Left ventricle myocardium inferior (tissue), 1 donor: ENCODE results near the gene MYO16. TPM values are rescaled to one million over a fixed set of nuclear protein-coding genes. Genes with fewer than 3 reads are reported as not detected.

Source experiments
- DNase-seq: peaks from one replicate; pipeline ENCODE4 v3.0.0-alpha.2; 2020
- H3K27ac ChIP-seq: fragments of 200-600 bp; replicated peaks from 2 replicates; pipeline ENCODE4 v1.8.0; 2021
- H3K27me3 ChIP-seq: fragments of 200-600 bp; 2 replicates; pipeline ENCODE4 v1.8.0; 2021; ENCODE audit warnings: low read depth
- H3K36me3 ChIP-seq: fragments of 200-600 bp; 2 replicates; pipeline ENCODE4 v1.8.0; 2021
- H3K4me1 ChIP-seq: fragments of 200-600 bp; 2 replicates; pipeline ENCODE4 v1.8.0; 2021
- H3K4me3 ChIP-seq: fragments of 200-600 bp; 2 replicates; pipeline ENCODE4 v1.8.0; 2021; ENCODE audit warnings: mild to moderate bottlenecking, moderate library complexity
- H3K9me3 ChIP-seq: fragments of 200-600 bp; replicated peaks from 2 replicates; pipeline ENCODE4 v1.8.0; 2021
- CTCF ChIP-seq: fragments of 200-600 bp; IDR thresholded peaks from 2 replicates; pipeline ENCODE4 v1.8.0; 2021; ENCODE audit warnings: antibody characterized with exemption, mild to moderate bottlenecking, borderline replicate concordance
- intact Hi-C: fragments of 100-400 bp; cut with micrococcal nuclease; formaldehyde crosslinking; loops from one replicate; pipeline ENCODE4 v1.11.0; 2022
- total RNA-seq: library from RNA; stranded (reverse); fragmentation: NEBNext Ultra II Directional; extraction: Animal tissue kit (Norgen Biotek cat#: 25700); gene quantifications from one replicate; pipeline ENCODE4 v1.2.1, GENCODE V29; 2021
- donor health status: DM: no; HTN: yes; CAD: no; lungs with severe emphysema.

The MYO16 gene
- total RNA-seq, 1 donor from 2014 or later, result 1.7 TPM

- TF ChIP-seq CTCF, result no peak
- intact Hi-C loops, result no loop called here
Measured at GRCh38 chr13:109113427-109113826, 484.0 kb downstream of the MYO16 start.

DNA sequence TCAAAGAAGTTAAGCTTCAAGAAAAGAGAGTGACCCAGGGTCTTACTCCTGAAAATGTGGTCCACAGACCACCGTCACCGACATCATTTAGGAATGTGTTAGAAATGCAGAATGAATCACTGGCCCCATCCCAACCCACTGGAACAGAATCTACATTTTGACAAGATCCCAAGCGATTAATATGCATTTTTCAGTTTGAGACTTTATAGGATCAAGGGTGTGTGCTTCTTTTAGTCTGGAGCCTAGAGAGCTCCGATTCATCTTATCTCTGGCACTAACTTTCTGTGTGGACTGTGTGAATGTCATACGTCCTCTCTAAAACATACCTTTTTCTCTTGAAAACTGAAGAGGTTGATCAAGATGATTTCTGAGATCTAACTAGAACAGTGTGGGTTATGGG lies 484.8 kb downstream of the MYO16 start:
- Histone ChIP-seq H3K27me3 (peaks cover 3% of the 10 kb centered on the region), H3K36me3 (no peaks in the 10 kb centered on the region), H3K27ac (no peak overlapping the region), H3K4me1 (no peaks in the 10 kb centered on the region), H3K9me3 (no peaks in the 10 kb centered on the region), H3K4me3 (no peak overlapping the region)
- DNase-seq, result no peak
- TF ChIP-seq CTCF, result no peak
- intact Hi-C loops, result no loop called here

More at GRCh38 chr13:109113427-109113826, 484.0 kb downstream of the MYO16 start:
- H3K27ac ChIP-seq, result no peak overlapping the region
- H3K36me3 ChIP-seq, result no peaks in the 10 kb centered on the region
- H3K9me3 ChIP-seq, result no peaks in the 10 kb centered on the region
- DNase-seq, result no peak
- no peak overlapping the region for H3K4me3 ChIP-seq
- no peaks in the 10 kb centered on the region for H3K4me1 ChIP-seq
- H3K27me3 ChIP-seq, result peaks cover 8% of the 10 kb centered on the region

- Histone ChIP-seq H3K4me3 (no peak overlapping the region), H3K27me3 (peaks cover 3% of the 10 kb centered on the region), H3K27ac (no peak overlapping the region), H3K9me3 (no peaks in the 10 kb centered on the region), H3K4me1 (no peaks in the 10 kb centered on the region), H3K36me3 (no peaks in the 10 kb centered on the region)
- TF ChIP-seq CTCF, result no peak
- intact Hi-C loops, result no loop called here
- no peak for DNase-seq
Measured at GRCh38 chr13:109114991-109115390, 485.6 kb downstream of the MYO16 start.

DNA sequence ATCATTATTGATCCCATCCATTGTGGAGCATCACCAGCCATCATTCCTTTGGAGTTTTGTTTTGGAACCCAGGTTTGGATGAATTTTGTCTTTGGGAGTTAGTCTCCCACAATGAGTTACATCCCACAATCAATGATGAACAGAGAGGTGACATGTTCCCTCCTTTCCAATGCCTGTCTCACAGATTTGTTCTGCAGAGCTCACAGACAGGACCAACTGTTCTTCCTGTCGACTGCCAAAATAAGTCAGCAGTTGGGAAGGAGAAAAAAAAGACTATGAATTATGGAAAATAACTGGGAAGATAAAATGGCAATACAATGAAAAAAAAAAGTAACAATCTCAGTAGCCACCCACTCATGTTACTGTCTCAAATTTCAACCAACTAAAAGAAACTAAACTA lies 489.1 kb downstream of the MYO16 start:
- intact Hi-C loops, result no loop called here
- Histone ChIP-seq H3K4me1 (no peaks in the 10 kb centered on the region), H3K27ac (no peak overlapping the region), H3K9me3 (no peaks in the 10 kb centered on the region), H3K4me3 (no peak overlapping the region), H3K36me3 (no peaks in the 10 kb centered on the region), H3K27me3 (peaks cover 3% of the 10 kb centered on the region)
- no peak for DNase-seq
- TF ChIP-seq CTCF, result no peak

- no peak for TF ChIP-seq CTCF
- no peak for DNase-seq
- H3K27me3 ChIP-seq, result peaks cover 3% of the 10 kb centered on the region
- H3K4me1 ChIP-seq, result no peaks in the 10 kb centered on the region
- H3K36me3 ChIP-seq, result no peaks in the 10 kb centered on the region
- no peak overlapping the region for H3K27ac ChIP-seq
- H3K9me3 ChIP-seq, result no peaks in the 10 kb centered on the region
- no peak overlapping the region for H3K4me3 ChIP-seq
- intact Hi-C loops, result no loop called here
Measured at GRCh38 chr13:109119896-109120295, 490.5 kb downstream of the MYO16 start.

- Histone ChIP-seq H3K4me3 (no peak overlapping the region), H3K27me3 (peaks cover 3% of the 10 kb centered on the region), H3K4me1 (no peaks in the 10 kb centered on the region), H3K27ac (no peak overlapping the region), H3K36me3 (no peaks in the 10 kb centered on the region), H3K9me3 (no peaks in the 10 kb centered on the region)
- intact Hi-C loops, result no loop called here
- DNase-seq, result no peak
- no peak for TF ChIP-seq CTCF
Measured at GRCh38 chr13:109121826-109122225, 492.4 kb downstream of the MYO16 start.
